BJ (cell line): ENCODE results near the gene RAB2B. TPM values are rescaled to one million over a fixed set of nuclear protein-coding genes. Genes with fewer than 3 reads are reported as not detected.

Experiments used
- CTCF ChIA-PET: fragments of 350-600 bp; formaldehyde crosslinking; extraction: SDS; loops from one replicate; lab custom pipeline; 2021; ENCODE audit warnings: antibody characterized with exemption, inconsistent platforms; lab: Yijun Ruan, JAX
- POLR2A ChIA-PET: fragments of 300-600 bp; sonication (Branson Sonifier 250); formaldehyde crosslinking; extraction: SDS; loops from one replicate; lab custom pipeline; 2021; ENCODE audit warnings: antibody characterized with exemption; lab: Charles Lee
- DNase-seq: peaks from one replicate; pipeline ENCODE4 v3.0.0-alpha.2; 2011; ENCODE audit warnings: low read depth
- H3K27me3 ChIP-seq: 2 replicates; pipeline ENCODE4 v1.6.0; 2011; ENCODE audit warnings: low read length; ENCODE audit not compliant: control insufficient read depth, insufficient read depth
- H3K36me3 ChIP-seq: 2 replicates; pipeline ENCODE4 v1.5.1; 2011; ENCODE audit warnings: low read length; ENCODE audit not compliant: control insufficient read depth, insufficient read depth
- H3K4me3 ChIP-seq: 2 replicates; pipeline ENCODE4 v1.5.1; 2011; ENCODE audit warnings: low read depth, mild to moderate bottlenecking, control low read depth, low read length
- polyA plus RNA-seq: library from polyadenylated mRNA; depleted of rRNA; stranded (reverse); fragments of >200 nt; gene quantifications from 2 replicates; pipeline ENCODE4 v1.2.3, GENCODE V29; 2011
- TF ChIP-seq, protein P1 (sequence below): IDR thresholded peaks from 2 replicates; pipeline ENCODE4 v1.5.1; 2011; ENCODE audit warnings: low read depth, mild to moderate bottlenecking, control low read depth, inconsistent platforms, low read length, moderate library complexity; ENCODE audit not compliant: insufficient read depth

The RAB2B gene
- polyA plus RNA-seq, 1 experiment: 20.3 TPM

DNA sequence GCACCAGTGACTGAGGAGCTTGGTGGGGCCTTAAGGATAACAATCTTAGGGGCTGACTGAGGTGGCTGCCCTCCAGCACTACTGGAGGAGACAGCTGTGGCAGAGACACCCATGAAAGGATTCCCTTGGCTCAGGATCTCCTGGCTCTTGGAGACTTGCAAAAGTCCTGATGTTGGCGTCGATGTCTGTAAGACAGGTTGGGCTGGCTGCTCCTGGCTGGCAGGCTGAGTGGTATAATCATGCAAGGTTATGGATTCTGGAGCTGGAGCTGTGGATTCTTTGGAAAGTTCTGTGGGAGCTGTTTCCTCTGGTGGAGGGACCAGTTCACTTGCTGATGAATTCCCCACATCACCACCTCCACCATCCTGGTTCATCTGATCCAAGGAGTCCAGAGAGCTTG, 45.6 kb downstream of the RAB2B start:
- H3K27me3 ChIP-seq: no peaks in the 10 kb centered on the region
- H3K36me3 ChIP-seq: peaks cover 25% of the 10 kb centered on the region
- H3K4me3 ChIP-seq: no peak overlapping the region
- no peak for DNase-seq
- ChIA-PET POLR2A (no interaction called here), CTCF (interaction anchor here (1.4 kb wide), 1 partner anchor 25 kb away, joined by 6 read pairs; the partner anchor contains the start of gene CHD8)
- TF ChIP-seq, protein P1, sequence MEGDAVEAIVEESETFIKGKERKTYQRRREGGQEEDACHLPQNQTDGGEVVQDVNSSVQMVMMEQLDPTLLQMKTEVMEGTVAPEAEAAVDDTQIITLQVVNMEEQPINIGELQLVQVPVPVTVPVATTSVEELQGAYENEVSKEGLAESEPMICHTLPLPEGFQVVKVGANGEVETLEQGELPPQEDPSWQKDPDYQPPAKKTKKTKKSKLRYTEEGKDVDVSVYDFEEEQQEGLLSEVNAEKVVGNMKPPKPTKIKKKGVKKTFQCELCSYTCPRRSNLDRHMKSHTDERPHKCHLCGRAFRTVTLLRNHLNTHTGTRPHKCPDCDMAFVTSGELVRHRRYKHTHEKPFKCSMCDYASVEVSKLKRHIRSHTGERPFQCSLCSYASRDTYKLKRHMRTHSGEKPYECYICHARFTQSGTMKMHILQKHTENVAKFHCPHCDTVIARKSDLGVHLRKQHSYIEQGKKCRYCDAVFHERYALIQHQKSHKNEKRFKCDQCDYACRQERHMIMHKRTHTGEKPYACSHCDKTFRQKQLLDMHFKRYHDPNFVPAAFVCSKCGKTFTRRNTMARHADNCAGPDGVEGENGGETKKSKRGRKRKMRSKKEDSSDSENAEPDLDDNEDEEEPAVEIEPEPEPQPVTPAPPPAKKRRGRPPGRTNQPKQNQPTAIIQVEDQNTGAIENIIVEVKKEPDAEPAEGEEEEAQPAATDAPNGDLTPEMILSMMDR: no peak

- POLR2A ChIA-PET: no interaction called here
- CTCF ChIA-PET: no interaction called here
- H3K36me3 ChIP-seq: peaks cover 33% of the 10 kb centered on the region
- TF ChIP-seq, protein P1: no peak
- H3K27me3 ChIP-seq: no peaks in the 10 kb centered on the region
- DNase-seq: no peak
- no peak overlapping the region for H3K4me3 ChIP-seq
Measured at GRCh38 chr14:21428930-21429329, 47.8 kb downstream of the RAB2B start.

- Histone ChIP-seq H3K4me3 (no peak overlapping the region), H3K36me3 (peaks cover 47% of the 10 kb centered on the region), H3K27me3 (no peaks in the 10 kb centered on the region)
- CTCF ChIA-PET: interaction anchor here (0.6 to 1.2 kb wide), 2 partner anchors 33 to 36 kb away, joined by 3 to 4 read pairs; no protein-coding TSS in a partner anchor
- POLR2A ChIA-PET: no interaction called here
- TF ChIP-seq, protein P1: no peak
- DNase-seq: no peak
Measured at GRCh38 chr14:21426692-21427091, 50.1 kb downstream of the RAB2B start.

GRCh38 chr14:21419528-21419927, 57.2 kb downstream of the RAB2B start:
- H3K36me3 ChIP-seq: peaks cover 25% of the 10 kb centered on the region
- no peak for DNase-seq
- CTCF ChIA-PET: interaction anchor here (0.6 kb wide), 1 partner anchor 172 kb away, joined by 3 read pairs; no protein-coding TSS in a partner anchor
- H3K4me3 ChIP-seq: no peak overlapping the region
- H3K27me3 ChIP-seq: no peaks in the 10 kb centered on the region
- TF ChIP-seq, protein P1: no peak
- POLR2A ChIA-PET: no interaction called here

DNA sequence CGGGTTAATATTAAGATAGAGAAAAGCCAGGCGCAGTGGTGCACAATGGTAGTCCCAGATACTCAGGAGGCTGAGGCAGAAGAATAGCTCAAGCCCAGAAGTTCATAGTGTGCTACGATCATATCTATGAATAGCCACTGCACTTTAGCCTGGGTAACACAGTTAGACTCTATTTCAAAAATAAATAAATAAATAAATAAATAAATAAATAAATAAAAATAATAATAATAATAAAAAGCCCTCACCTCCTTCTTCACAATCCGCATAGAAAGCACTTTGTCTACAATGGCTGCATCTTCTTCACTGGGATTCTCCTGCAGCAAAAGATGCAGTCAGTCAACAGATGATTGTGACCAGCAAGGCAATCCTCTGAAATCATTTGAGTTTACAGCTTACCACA, 61.4 kb downstream of the RAB2B start:
- ChIA-PET CTCF (interaction anchor here (0.6 to 1.0 kb wide), 2 partner anchors 8 to 197 kb away, joined by 3 read pairs; no protein-coding TSS in a partner anchor), POLR2A (no interaction called here)
- Histone ChIP-seq H3K4me3 (no peak overlapping the region), H3K36me3 (peaks cover 22% of the 10 kb centered on the region), H3K27me3 (no peaks in the 10 kb centered on the region)
- TF ChIP-seq, protein P1: no peak
- no peak for DNase-seq
